Measurements from ENCODE around the gene TRIO.

The TRIO gene

DNA sequence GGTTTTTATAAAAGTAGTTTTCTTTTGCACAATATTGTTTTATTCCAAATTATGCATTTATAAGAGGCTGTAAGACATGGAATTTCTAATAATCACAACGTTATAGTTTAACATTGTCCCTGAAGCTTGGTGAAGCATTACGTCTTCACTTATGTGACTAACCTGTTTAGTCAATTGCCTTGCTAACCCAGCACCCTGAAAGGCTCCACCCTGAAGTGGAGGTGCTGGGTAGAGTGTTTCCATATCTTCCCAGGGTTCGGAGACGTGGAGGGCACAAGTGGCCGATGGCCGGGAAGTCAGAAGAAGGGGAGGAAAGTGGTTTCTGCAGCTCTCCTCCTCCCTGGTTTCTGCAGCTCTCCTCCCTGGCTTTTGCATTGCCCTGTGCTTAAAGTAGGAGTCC, 83.4 kb downstream of the TRIO start:
- DNase-seq (ENCODE audit: low read depth), result no peak

DNA sequence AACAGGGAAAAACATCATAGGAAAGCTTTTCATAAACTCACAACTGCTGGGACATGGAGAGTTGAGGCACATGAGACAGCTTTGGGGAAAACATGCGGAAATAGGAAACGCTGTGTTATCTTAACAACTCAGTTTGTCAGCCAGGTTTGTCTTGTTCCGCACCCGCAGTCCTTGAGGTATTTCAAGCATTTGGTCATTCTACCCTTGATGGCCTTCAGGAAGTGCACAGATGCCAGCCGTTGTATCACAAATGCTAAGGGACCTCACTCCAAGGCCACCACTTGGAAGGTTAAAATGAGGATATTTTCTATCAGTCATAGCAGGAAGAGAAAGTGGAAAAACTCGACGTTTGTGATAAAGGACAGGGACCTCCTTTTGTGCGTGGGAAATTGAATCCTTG, 83.8 kb downstream of the TRIO start:
- no peak for DNase-seq (ENCODE audit: low read depth)

DNA sequence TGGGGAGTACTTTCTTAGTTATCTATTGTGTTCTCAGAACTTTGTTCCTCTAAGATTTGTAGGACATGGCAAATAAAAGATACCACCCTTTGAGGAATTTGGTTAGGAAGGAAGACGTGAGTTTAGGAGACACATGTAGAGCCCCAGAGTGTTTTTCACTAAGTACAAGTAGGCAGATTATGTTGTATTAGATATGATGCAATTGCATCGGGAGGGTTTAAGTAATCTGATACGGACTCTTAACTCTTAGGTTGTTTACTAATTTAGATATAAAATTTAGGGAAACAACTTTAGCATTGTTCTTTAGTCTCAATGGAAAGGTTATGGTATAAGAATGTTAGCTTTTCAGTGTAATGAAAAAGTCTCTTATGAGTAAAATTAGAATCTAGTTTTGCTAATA, 84.4 kb downstream of the TRIO start:
- no peak for DNase-seq (ENCODE audit: low read depth)

DNA sequence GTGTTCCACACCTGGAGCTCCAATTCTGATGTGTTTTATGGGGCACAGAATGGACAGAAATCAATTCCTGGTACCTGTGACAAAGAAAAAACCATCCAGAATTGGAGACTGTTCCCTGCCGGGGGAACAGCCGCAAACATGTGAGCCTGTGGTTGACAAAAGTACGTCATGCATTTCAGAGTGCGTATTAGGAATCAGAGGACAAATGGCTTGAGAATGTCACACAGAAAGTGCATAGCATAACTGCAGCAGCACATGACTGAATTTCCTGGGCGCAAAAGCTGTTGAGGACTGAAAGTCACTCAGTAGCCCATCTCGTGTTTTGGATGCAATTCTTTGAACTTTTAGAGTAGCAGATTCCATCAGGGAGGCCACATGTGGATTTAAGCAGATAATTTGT, 85.1 kb downstream of the TRIO start:
- no peak for DNase-seq (ENCODE audit: low read depth)

GRCh38 chr5:14229181-14229580, 86.0 kb downstream of the TRIO start:
- DNase-seq (ENCODE audit: low read depth), result no peak

DNA sequence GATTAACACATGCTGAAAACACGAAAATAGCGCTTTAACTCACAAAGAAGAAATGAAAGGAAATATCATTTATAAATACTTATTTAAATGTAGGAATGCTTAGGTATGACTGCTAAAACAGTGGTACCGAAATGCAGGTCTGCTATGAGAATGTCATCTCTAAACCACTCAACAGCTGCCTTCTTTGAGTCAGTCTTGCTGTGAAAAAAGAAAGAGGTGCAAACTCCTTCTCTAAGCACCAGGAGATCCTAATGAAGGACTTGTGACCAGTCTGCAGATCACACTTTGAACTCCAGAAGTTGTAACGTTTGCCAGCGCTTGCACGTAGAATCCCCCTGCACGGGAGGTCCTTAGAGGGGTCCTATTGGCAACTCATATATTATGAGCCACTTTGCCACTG, 86.6 kb downstream of the TRIO start:
- DNase-seq (ENCODE audit: low read depth), result no peak

GRCh38 chr5:14231156-14231555, 88.0 kb downstream of the TRIO start:
- no peak for DNase-seq (ENCODE audit: low read depth)

DNA sequence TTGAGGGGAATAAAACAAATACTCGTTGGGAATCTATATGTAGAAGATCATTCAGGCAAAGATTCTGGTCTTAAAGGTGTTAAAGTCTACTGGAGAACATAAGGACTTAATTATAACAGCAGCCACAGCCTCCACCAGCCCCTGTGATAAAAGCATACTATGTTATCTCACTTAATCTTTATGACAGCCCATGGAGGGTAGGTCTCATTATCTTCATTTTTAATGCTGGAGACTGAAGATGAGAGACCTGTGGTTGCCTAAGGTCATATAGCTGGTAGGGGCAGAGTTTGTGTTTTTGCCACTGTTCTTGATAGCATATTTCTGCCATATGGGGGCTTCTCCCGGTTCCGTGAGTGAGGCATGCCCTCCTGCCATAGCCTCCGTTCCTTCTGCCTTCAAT, 88.7 kb downstream of the TRIO start:
- no peak for DNase-seq (ENCODE audit: low read depth)

GRCh38 chr5:14234204-14234603, 91.1 kb downstream of the TRIO start:
- DNase-seq (ENCODE audit: low read depth), result no peak

DNA sequence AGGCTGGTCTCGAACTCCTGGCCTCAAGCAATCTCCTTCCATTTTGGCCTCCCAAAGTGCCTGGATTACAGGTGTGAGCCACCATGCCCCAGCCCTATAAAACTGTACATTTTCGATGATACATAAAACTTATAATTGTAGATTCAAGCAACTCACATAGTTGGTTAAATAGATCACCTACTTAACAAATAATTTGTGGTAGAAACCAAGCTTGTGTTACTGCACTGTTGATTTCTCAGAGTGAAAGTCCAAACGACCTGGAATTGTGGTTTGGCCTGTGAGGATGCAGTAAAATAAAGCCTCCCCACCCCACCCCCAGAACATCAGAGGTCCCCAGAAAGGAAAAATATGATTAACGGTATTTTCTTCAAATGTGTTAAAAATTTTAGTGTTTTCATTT, 92.7 kb downstream of the TRIO start:
- no peak for DNase-seq (ENCODE audit: low read depth)

DNA sequence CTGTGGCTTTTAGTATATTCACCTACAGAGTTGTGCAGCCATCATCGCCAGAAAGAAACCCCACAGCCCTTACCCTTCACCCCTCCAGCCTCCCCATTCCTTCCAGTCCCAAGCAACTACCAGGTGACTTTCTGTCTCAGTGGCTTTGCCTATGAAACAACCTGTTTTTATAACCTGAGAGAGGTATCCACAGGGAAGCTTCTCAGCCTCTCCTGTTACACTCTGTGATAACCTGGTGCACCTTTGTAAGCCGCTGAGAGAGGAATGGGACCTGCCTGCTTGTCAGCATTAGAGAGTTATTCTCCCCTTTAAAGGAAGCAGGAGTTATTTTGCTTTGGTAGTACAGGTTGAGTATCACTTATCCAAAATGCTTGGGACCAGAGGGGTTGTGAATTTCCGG, 93.6 kb downstream of the TRIO start:
- DNase-seq (ENCODE audit: low read depth), result no peak

DNA sequence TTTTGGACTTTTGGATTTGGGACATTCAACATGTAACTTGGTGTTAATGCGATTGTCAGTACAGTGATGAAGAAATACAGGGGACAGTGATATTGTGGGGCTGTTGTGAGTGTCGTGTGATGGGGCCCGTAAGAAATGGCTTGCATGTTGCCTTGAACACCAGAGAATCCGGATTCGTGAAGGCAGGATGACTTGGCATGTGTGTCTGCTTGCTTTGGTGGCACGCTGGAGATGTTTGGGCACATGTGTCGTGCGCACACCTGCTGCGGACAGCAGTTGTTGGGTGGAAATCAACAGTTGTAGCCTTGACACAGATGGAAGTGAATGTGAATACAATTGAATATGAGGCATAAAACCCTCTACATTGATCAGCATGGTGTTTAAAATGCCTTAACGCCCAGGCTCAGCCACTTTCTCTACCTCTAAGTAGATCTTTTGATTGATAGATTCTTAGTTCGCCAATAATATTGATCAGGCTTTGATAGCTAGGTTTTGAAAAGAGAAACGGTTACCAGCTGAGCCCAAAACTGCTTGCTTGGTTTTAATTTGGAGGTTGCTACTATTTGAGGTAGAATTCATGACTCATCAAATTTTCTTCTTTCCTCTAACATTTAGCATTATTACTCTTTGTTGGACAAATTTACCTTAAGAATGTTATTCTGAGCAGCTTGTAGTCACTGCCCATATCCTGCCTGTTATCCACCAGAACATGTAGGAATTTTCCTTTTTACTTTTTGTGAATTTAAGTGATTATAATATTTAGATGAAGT, 94.4 kb downstream of the TRIO start:
- DNase-seq (ENCODE audit: low read depth), result no peak

- no peak for DNase-seq (ENCODE audit: low read depth)
Measured at GRCh38 chr5:14238272-14238671, 95.1 kb downstream of the TRIO start.

GRCh38 chr5:14239404-14239803, 96.3 kb downstream of the TRIO start:
- DNase-seq (ENCODE audit: low read depth), result no peak

- DNase-seq (ENCODE audit: low read depth), result no peak
Measured at GRCh38 chr5:14239951-14240350, 96.8 kb downstream of the TRIO start.

DNA sequence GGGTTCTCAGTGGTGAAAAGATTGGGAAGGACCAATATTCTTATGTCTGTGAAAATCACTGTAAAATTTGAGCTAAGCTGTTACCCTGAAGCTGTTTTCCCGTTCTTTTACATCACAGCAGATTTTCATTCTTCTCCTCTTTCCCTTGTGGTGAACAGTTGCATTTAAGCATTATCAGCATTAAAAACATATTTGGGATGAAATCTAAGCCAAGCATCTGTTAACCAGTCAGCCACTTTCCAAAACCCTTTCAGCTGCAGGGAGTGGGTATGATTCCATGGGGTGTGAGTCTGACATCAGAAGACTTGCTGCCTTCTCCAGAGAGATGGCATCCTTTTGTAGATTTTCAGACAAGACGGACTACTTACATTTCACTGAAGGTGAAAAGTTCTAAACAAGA, 97.2 kb downstream of the TRIO start:
- no peak for DNase-seq (ENCODE audit: low read depth)

- DNase-seq (ENCODE audit: low read depth), result no peak
Measured at GRCh38 chr5:14241141-14241540, 98.0 kb downstream of the TRIO start.

DNA sequence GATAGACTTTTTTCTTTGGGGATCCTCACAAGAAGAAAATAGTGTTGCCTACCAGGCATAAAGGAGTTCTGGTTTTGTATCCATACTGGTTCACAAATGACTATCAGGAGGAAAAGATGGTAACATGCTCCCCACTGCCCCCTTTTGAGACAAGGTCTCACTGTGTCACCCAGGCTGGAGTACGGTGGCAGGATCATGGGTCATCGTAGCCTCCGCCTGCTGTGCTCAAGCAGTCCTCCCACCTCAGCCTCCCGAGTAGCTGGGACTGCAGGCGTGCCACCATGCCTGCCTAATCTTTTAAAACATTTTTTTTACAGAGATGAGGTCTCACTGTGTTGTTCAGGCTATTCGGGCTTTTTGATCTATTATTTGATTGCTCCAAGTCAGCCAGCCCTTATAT, 99.3 kb downstream of the TRIO start:
- DNase-seq (ENCODE audit: low read depth), result no peak

GRCh38 chr5:14242871-14243383, 99.8 kb downstream of the TRIO start:
- DNase-seq (ENCODE audit: low read depth), result no peak

- no peak for DNase-seq (ENCODE audit: low read depth)
Measured at GRCh38 chr5:14243766-14244165, 100.6 kb downstream of the TRIO start.

DNA sequence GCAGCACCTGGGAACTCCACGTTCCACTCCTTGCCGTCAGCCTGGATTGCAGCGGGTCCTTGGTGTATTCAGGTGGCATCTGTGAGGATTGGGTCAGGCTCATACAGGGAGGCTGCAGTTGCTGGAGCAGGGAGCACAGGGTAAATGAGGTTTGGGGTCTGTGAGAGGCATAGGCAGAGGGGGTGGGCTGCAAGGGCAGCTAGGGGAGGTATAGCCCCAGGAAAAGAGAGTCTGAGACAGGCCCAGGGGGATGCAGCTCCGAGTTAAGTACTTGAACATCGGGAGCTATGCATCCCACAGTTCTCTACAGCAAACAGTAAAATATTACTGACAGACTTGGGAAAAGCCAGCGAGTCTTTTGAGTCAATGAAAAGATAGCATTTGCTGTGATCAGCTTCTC, 101.6 kb downstream of the TRIO start:
- no peak for DNase-seq (ENCODE audit: low read depth)

- no peak for DNase-seq (ENCODE audit: low read depth)
Measured at GRCh38 chr5:14245132-14245925, 102.2 kb downstream of the TRIO start.

DNA sequence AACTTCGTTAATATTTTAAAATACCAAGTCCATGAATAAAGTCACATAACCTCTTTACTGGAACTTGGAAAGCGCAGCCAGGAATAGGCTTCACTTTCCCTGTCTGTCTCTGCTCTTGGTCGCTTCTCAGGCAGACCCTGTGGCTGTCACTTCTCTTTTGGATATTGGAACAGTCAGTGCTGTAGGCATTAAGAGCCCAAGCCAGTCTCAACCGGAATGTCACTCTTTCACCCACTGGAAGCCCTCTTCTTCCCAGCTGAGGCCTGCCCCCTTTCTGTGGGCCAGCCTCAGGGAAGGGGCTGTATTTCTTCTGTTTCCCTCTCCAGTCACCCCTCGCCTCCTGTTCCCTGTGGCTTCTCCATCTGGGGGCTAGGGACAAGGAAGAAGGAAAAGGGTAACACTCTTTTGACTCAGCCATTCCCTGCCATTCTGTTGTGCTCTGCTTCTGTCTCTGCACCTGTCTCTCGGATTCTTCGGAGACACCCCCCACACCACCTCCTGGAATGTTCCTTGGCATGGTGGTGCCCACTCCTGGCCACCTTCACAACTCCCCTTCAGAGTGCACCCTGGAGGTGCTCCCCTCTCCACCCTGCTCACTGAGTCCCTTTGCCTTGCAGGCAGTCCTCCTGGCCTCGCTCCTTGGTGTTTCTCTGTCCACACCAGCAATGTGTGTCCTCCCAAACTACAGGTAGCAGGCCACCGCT, 103.4 kb downstream of the TRIO start:
- no peak for DNase-seq (ENCODE audit: low read depth)

All from stimulated activated CD8-positive, alpha-beta memory T cell treated with anti-CD3 and anti-CD28 coated beads, Interleukin-12 subunit alpha, Interleukin-12 subunit beta, amount 100 ng/mL, for 4 hours (primary cell).